Activated CD4-positive, alpha-beta memory T cell treated with anti-CD3 and anti-CD28 coated beads for 36 hours (primary cell): ENCODE measurements around the gene GPR26. TPM values are rescaled to one million over a fixed set of nuclear protein-coding genes. Genes with fewer than 3 reads are reported as not detected.

Experiments
- CTCF ChIA-PET: fragments of 350-600 bp; sonication (Branson Sonifier 250); formaldehyde crosslinking; loops from one replicate; lab custom pipeline; 2021; ENCODE audit warnings: antibody characterized with exemption, inconsistent platforms; lab: Charles Lee
- POLR2A ChIA-PET: fragments of 350-600 bp; sonication (Branson Sonifier 250); formaldehyde crosslinking; loops from one replicate; lab custom pipeline; 2021; ENCODE audit warnings: antibody characterized with exemption; lab: Charles Lee
- DNase-seq: peaks from one replicate; pipeline ENCODE4 v3.0.0-alpha.2; 2020
- H3K27ac Mint-ChIP-seq: one replicate; pipeline ENCODE4 v1.8.0; 2021; ENCODE audit warnings: mixed read lengths
- H3K27me3 Mint-ChIP-seq: one replicate; pipeline ENCODE4 v1.8.0; 2021; ENCODE audit warnings: mixed read lengths
- H3K36me3 Mint-ChIP-seq: one replicate; pipeline ENCODE4 v1.8.0; 2021; ENCODE audit warnings: mixed read lengths
- H3K4me1 Mint-ChIP-seq: one replicate; pipeline ENCODE4 v1.8.0; 2021; ENCODE audit warnings: low read depth, mixed read lengths
- H3K4me3 Mint-ChIP-seq: one replicate; pipeline ENCODE4 v1.8.0; 2021; ENCODE audit warnings: mild to moderate bottlenecking, mixed read lengths
- H3K9me3 Mint-ChIP-seq: one replicate; pipeline ENCODE4 v1.8.0; 2021; ENCODE audit warnings: mixed read lengths
- intact Hi-C: fragments of 100-400 bp; cut with micrococcal nuclease; formaldehyde crosslinking; loops from one replicate; pipeline ENCODE4 v1.15.1; 2023
- total RNA-seq, 2 experiments: library from RNA; stranded (reverse); gene quantifications; one replicate each; pipeline ENCODE4 v1.2.3, GENCODE V29; 2021

The GPR26 gene
- total RNA-seq, result not detected

GRCh38 chr10:123666318-123667236 lies at the start of gene GPR26:
Gene GPR26, plus strand, starts transcription at chr10:123666355. Its CDS starts 53 bp downstream, at chr10:123666408.
- ChIA-PET POLR2A (no interaction called here), CTCF (no interaction called here)
- Mint-ChIP-seq H3K4me1 (no peaks in the 10 kb centered on the region), H3K36me3 (no peaks in the 10 kb centered on the region), H3K9me3 (peaks cover 4% of the 10 kb centered on the region), H3K27me3 (peaks cover 15% of the 10 kb centered on the region), H3K4me3 (no peak within 1 kb of the TSS), H3K27ac (no peak within 1 kb of the TSS)
- DNase-seq, result no peak
- intact Hi-C loops, result no loop called here

GRCh38 chr10:123618224-123618623 lies 47.9 kb upstream of the GPR26 start:
- ChIA-PET POLR2A (no interaction called here), CTCF (no interaction called here)
- DNase-seq, result no peak
- H3K27me3 Mint-ChIP-seq, result peaks cover 2% of the 10 kb centered on the region
- H3K36me3 Mint-ChIP-seq, result no peaks in the 10 kb centered on the region
- no peak overlapping the region for H3K4me3 Mint-ChIP-seq
- intact Hi-C loops, result no loop called here
- no peaks in the 10 kb centered on the region for H3K4me1 Mint-ChIP-seq
- no peaks in the 10 kb centered on the region for H3K9me3 Mint-ChIP-seq
- no peak overlapping the region for H3K27ac Mint-ChIP-seq

GRCh38 chr10:123619067-123619855 lies 46.9 kb upstream of the GPR26 start:
- H3K9me3 Mint-ChIP-seq, result no peaks in the 10 kb centered on the region
- H3K4me3 Mint-ChIP-seq, result no peak overlapping the region
- H3K27me3 Mint-ChIP-seq, result peaks cover 2% of the 10 kb centered on the region
- CTCF ChIA-PET, result no interaction called here
- DNase-seq, result no peak
- H3K36me3 Mint-ChIP-seq, result no peaks in the 10 kb centered on the region
- intact Hi-C loops, result no loop called here
- POLR2A ChIA-PET, result no interaction called here
- H3K4me1 Mint-ChIP-seq, result no peaks in the 10 kb centered on the region
- H3K27ac Mint-ChIP-seq, result no peak overlapping the region

DNA sequence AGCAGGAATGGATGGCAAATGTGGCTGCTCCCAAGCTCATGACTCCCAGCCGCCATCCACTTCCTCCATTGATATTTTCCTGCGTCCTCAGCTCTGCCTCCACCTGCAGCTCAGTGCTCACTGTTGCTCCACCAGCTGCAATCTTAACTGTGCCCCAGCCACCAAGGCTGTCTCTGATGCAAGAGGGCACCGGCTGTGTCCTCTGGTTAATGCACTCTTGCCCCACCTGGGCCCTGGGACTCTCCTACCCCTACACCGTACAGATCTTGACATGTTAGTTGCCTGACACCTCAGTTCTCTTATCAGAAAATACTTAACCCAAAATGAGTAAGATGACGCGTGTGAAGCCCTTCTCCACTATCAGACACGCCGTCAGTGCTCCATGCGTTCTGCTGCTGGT lies 45.5 kb upstream of the GPR26 start:
- intact Hi-C loops, result no loop called here
- ChIA-PET POLR2A (no interaction called here), CTCF (no interaction called here)
- DNase-seq, result no peak
- no peaks in the 10 kb centered on the region for H3K9me3 Mint-ChIP-seq
- no peak overlapping the region for H3K4me3 Mint-ChIP-seq
- H3K36me3 Mint-ChIP-seq, result no peaks in the 10 kb centered on the region
- H3K4me1 Mint-ChIP-seq, result no peaks in the 10 kb centered on the region
- H3K27me3 Mint-ChIP-seq, result peaks cover 2% of the 10 kb centered on the region
- H3K27ac Mint-ChIP-seq, result no peak overlapping the region

- intact Hi-C loops, result no loop called here
- ChIA-PET CTCF (no interaction called here), POLR2A (no interaction called here)
- H3K27ac Mint-ChIP-seq, result no peak overlapping the region
- H3K36me3 Mint-ChIP-seq, result no peaks in the 10 kb centered on the region
- no peaks in the 10 kb centered on the region for H3K9me3 Mint-ChIP-seq
- peaks cover 2% of the 10 kb centered on the region for H3K27me3 Mint-ChIP-seq
- no peak overlapping the region for H3K4me3 Mint-ChIP-seq
- no peaks in the 10 kb centered on the region for H3K4me1 Mint-ChIP-seq
- DNase-seq, result no peak
Observed at GRCh38 chr10:123621492-123621891, 44.7 kb upstream of the GPR26 start.

GRCh38 chr10:123621916-123622315 lies 44.2 kb upstream of the GPR26 start:
- DNase-seq, result no peak
- no peak overlapping the region for H3K27ac Mint-ChIP-seq
- H3K36me3 Mint-ChIP-seq, result no peaks in the 10 kb centered on the region
- H3K4me3 Mint-ChIP-seq, result no peak overlapping the region
- ChIA-PET CTCF (no interaction called here), POLR2A (no interaction called here)
- H3K27me3 Mint-ChIP-seq, result peaks cover 2% of the 10 kb centered on the region
- intact Hi-C loops, result no loop called here
- no peaks in the 10 kb centered on the region for H3K9me3 Mint-ChIP-seq
- no peaks in the 10 kb centered on the region for H3K4me1 Mint-ChIP-seq

DNA sequence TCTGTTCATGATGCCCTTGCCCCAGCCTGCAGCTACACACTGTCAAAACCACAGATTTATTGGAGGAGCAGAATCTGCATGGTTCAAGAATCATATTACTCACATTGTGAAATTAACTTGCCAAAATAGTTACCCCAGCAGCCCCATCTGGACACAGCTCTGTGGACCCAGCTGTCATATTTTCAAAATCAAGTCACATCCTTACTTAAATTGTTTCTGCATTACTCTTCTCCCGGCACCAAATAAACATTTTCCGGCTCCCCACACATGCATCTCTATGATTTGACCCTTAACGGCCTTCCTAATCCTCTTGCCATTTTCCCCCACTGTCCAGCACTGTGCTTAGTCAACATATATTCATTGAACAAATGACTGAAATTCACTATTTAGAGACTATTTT lies 43.8 kb upstream of the GPR26 start:
- intact Hi-C loops, result no loop called here
- Mint-ChIP-seq H3K36me3 (no peaks in the 10 kb centered on the region), H3K4me3 (no peak overlapping the region), H3K4me1 (no peaks in the 10 kb centered on the region), H3K9me3 (no peaks in the 10 kb centered on the region), H3K27me3 (peaks cover 4% of the 10 kb centered on the region), H3K27ac (no peak overlapping the region)
- DNase-seq, result no peak
- ChIA-PET CTCF (no interaction called here), POLR2A (no interaction called here)

DNA sequence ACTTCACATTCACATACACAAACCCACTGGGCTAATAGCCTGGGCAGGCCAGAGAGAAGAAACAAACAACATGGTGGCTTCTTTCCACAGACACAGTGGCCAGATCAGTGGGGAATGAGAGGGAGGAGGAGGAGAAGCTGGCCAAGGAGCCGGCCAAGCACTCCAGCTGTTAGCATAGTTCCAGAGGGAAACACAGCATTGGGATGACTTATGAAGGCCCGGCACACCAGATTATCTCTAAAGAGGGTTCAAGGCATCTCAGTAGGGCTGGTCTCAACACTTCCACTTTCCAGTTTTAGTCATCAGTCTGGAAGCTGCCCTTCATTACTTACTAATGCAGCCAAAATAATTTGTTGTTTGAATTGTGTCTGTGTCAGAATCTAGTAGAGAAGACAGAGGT lies 42.1 kb upstream of the GPR26 start:
- Mint-ChIP-seq H3K27ac (no peak overlapping the region), H3K9me3 (no peaks in the 10 kb centered on the region), H3K4me1 (no peaks in the 10 kb centered on the region), H3K4me3 (no peak overlapping the region), H3K36me3 (no peaks in the 10 kb centered on the region), H3K27me3 (peaks cover 4% of the 10 kb centered on the region)
- CTCF ChIA-PET, result no interaction called here
- intact Hi-C loops, result no loop called here
- POLR2A ChIA-PET, result no interaction called here
- no peak for DNase-seq

GRCh38 chr10:123633106-123633505 lies 33.0 kb upstream of the GPR26 start:
- H3K4me3 Mint-ChIP-seq, result no peak overlapping the region
- no peaks in the 10 kb centered on the region for H3K9me3 Mint-ChIP-seq
- intact Hi-C loops, result no loop called here
- CTCF ChIA-PET, result no interaction called here
- H3K27me3 Mint-ChIP-seq, result peaks cover 7% of the 10 kb centered on the region
- no peak for DNase-seq
- no peak overlapping the region for H3K27ac Mint-ChIP-seq
- no peaks in the 10 kb centered on the region for H3K36me3 Mint-ChIP-seq
- no peaks in the 10 kb centered on the region for H3K4me1 Mint-ChIP-seq
- POLR2A ChIA-PET, result no interaction called here

DNA sequence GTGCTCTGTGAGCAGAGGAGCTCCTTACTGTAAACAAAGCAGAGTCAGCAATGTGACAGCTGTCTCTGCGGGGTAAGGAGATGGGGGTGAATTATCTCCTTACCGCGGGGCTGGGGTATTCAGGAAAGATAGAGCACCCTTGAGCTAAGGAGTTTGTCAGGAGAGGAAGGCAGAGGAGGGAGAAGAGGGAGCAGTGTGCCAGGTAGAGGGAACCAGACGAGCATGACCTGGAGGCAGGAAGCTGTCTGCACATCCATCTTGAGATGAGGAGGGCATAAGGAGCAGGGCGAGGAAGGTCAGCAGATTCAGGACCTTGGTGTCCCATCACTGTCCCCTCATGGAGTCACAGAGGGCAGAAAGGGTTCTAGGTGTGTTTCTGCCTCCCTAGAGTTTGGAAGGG lies 32.5 kb upstream of the GPR26 start:
- no peaks in the 10 kb centered on the region for H3K9me3 Mint-ChIP-seq

GRCh38 chr10:123634221-123634620 lies 31.9 kb upstream of the GPR26 start:
- no peaks in the 10 kb centered on the region for H3K36me3 Mint-ChIP-seq
- H3K27me3 Mint-ChIP-seq, result peaks cover 7% of the 10 kb centered on the region
- H3K4me3 Mint-ChIP-seq, result no peak overlapping the region
- no peak for DNase-seq
- H3K9me3 Mint-ChIP-seq, result no peaks in the 10 kb centered on the region
- CTCF ChIA-PET, result no interaction called here
- H3K4me1 Mint-ChIP-seq, result no peaks in the 10 kb centered on the region
- H3K27ac Mint-ChIP-seq, result no peak overlapping the region
- POLR2A ChIA-PET, result no interaction called here
- intact Hi-C loops, result no loop called here

More for the DNA sequence above, 32.5 kb upstream of the GPR26 start:
- Mint-ChIP-seq H3K27ac (no peak overlapping the region), H3K27me3 (peaks cover 7% of the 10 kb centered on the region), H3K4me1 (no peaks in the 10 kb centered on the region), H3K4me3 (no peak overlapping the region), H3K36me3 (no peaks in the 10 kb centered on the region)
- ChIA-PET POLR2A (no interaction called here), CTCF (no interaction called here)
- no peak for DNase-seq
- intact Hi-C loops, result no loop called here

DNA sequence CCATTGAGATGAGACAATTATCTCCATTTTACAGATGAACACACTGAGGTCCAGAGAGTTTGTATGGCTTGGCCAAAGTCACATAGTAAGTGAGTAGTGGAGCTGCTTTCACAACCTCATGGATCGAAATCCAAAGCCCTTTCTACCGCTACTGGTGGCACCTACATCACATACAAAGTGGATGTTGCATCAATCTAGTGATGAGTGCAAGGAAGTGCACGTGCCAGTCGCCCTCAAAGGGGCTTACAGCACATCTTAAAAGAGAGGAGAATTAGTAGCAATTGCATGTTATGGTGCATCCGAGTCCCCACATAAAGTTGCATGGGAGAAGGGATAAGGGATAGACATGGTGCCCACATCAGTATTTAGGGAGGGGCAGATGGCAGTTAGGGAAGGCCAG lies 31.0 kb upstream of the GPR26 start:
- intact Hi-C loops, result no loop called here
- Mint-ChIP-seq H3K36me3 (no peaks in the 10 kb centered on the region), H3K27ac (no peak overlapping the region), H3K27me3 (peaks cover 7% of the 10 kb centered on the region), H3K4me3 (no peak overlapping the region), H3K9me3 (no peaks in the 10 kb centered on the region), H3K4me1 (no peaks in the 10 kb centered on the region)
- CTCF ChIA-PET, result no interaction called here
- POLR2A ChIA-PET, result no interaction called here
- no peak for DNase-seq
